Vagina (tissue), 2 donors: ENCODE measurements around the gene DGKD.

Source experiments
- CTCF ChIP-seq, 3 experiments: fragments of 450-650 bp in 2 of 3; fragments of 200-600 bp in 1 of 3; sonication (generic) in 1 of 3; IDR thresholded peaks; one replicate each; pipeline ENCODE4 v1.5.1; 2017 to 2019; ENCODE audit warnings: antibody characterized with exemption in 3 of 3, mild to moderate bottlenecking in 2 of 3, moderate library complexity in 2 of 3
- POLR2A ChIP-seq, 2 donors: fragments of 450-650 bp; IDR thresholded peaks; one replicate each; pipeline ENCODE4 v1.6.1; 2017; ENCODE audit warnings: antibody characterized with exemption in 2 of 2, mild to moderate bottlenecking in 2 of 2, moderate library complexity in 2 of 2

GRCh38 chr2:233373316-233373715, 19.0 kb downstream of the DGKD start:
- TF ChIP-seq CTCF (IDR thresholded peaks at IDR 0.05) (no peak), POLR2A (IDR thresholded peaks at IDR 0.05) (no peak)
